Amygdala (tissue), 56 donors: Measurements from ENCODE around the gene SORL1-AS1.
A peak's percentile ranks its signal among the peaks of the same experiment; 100 is the strongest.

Source experiments
- DNase-seq, 56 donors: peaks; one replicate each; lab custom pipeline; 2025; lab: John Stamatoyannopoulos, UW

Gene SORL1-AS1

DNA sequence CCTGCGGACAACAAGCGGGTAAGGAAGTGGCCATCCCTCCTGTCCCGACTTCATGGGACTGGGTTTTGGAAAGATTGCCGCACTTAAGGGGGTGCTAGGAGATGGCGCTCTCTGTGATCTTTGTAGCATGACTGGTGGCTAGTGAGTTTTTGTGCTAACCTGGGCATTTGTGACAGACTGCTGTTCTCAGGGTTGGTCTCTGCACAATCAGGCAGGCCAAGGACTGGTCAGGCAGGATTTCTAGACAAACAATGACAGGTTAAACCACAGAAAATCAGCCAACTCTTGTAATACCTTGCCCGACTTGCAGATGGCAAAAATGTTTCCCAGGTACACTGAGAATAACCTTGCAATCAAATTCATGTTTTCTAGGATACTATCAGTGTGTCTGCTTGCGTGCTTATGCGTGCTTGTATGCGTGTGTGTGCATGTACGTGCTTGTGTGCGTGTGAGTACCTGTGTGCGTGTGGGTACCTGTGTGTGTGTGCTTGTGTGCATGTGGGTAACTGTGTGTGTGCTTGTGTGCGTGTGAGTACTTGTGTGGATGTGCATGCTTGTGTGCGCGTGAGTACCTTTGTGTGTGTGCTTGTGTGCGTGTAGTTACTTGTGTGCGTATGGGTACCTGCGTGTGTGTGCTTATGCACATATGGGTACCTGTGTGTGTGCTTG, 25.6 kb upstream of the SORL1-AS1 start:
- no peak for DNase-seq

DNA sequence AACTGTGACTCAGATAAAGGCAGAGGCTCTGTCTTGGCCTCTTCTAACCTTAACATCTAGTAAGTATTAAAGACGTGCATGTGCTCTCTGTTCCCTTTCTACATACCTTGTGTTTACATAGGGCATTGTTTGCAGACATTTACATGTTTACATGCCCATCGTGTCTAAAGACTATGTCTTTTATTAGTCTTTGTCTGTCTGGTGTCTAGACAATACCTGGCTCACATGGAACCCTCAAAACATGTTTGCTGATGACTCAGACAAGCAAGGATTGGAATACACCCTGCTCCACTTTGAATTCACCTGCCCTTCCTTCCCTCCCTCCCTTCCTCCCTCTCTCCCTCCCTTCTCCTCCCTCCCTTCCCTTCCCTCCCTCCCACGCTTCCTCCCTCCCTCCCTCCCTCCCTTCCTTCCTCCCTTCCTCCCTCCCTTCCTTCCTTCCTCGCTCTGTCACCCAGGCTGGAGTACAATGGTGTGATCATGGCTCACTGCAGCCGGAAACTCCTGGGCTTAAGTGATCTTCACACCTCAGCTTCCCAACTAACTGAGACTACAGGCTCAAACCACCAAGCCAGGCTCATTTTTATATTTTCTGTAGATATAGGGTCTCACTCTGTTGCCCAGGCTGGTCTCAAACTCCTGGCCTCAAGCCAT, 23.7 kb upstream of the SORL1-AS1 start:
- no peak for DNase-seq

DNA sequence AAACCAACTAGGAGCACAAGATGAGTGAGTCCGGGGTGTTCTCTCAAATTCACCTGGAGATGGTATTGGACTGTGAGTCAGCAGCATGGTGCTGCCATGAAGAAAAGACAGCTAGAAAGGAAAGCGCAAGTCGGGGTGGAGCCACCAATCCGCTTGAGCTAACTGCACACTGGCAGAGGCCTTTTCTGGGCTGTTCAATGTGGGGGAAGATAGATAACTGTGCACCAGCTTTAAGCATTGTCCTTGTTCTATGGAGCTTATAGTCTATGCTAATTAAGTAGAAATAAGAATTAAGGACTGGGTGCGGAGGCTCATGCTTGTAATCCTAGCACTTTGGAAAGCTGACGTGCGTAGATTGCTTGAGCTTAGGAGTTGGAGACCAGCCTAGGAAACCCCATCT, 21.9 kb upstream of the SORL1-AS1 start:
- DNase-seq, result no peak

DNA sequence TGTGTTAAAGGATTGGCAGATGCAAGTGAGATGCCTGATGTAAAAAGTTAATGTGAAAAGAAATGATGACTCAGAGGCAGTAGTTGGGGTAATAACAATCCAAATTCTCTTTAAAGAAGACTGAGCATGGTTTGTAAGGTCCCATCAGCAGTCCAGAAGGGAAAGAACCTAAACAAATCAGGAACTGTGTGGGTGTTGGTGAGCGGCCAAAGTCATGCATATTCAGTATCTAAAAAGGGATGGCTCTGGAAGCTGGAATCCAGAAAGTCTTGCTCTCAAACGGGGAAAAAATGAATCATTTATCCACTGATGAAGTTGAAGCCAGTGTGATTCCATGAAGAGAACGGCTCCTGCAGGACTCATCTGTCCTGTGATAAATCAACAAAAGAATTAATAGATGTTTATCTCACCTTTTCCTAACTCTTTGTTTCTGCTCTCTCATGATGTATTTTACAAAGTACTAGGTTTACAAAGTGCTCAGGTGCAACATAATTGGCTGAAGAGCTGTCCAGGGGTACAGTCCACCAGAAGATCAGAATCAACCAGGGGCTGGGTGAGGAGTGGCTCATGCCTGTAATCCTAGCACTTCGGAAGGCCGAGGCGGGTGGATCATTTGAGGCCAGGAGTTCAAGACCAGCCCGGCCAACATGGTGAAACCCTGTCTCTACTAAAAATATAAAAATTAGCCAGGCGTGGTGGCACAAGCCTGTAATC, 20.5 kb upstream of the SORL1-AS1 start:
- DNase-seq, result peak in 19 of 56 donors; percentile 15 to 57 (median 37)

DNA sequence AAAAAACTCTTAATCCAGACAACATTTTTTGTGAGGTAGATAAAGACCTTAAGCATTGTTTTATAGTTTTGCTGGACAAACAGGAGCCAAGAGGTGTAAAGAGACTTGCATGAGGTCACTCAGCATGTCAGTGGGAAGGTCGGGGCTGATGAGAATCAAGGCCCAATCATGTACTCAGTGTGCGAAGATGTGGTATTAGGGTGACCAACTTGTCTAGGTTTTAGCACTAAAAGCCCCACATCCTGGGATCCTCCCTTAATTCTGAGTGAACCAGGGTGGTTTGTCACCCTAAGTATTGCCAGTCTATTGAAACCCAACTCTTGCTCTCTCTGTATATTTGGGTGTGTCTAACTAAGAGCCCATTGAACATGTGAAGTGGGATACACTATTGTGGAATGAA, 19.5 kb upstream of the SORL1-AS1 start:
- no peak for DNase-seq

DNA sequence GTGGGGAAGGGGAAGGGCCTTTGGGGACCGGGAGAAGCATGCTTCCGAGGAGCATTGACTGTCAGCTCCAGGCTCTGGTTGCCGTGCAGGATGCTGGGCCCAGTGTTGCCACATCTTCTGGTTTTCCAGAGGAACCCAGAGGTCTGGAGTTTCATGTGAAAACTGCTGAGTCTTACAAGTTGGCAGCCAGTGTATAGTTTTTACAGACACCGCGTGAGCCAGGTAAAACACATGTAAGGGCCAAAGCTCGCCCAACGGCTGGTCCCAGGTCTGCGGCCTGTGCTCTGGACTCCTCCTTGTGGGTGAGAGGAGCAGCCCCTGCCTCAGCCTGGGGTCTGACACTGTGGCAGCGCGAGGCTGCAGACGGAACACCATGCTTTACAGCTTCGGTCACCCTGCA, 18.4 kb upstream of the SORL1-AS1 start:
- no peak for DNase-seq

DNA sequence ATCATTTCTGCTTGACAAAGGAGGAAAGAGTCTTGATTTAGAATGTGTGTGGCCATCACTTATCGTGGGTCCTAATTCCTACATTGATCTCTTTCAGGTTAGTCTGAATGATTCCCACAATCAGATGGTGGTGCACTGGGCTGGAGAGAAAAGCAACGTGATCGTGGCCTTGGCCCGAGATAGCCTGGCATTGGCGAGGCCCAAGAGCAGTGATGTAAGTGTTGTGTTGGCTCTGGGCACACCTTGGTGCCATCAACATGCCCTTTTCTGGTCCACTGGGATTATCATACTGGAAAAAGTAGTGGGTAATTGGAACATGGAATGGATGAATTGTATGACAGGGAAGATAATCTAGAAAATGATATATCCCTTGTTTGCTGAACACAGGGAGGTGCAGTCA, 17.1 kb upstream of the SORL1-AS1 start:
- DNase-seq, result no peak

DNA sequence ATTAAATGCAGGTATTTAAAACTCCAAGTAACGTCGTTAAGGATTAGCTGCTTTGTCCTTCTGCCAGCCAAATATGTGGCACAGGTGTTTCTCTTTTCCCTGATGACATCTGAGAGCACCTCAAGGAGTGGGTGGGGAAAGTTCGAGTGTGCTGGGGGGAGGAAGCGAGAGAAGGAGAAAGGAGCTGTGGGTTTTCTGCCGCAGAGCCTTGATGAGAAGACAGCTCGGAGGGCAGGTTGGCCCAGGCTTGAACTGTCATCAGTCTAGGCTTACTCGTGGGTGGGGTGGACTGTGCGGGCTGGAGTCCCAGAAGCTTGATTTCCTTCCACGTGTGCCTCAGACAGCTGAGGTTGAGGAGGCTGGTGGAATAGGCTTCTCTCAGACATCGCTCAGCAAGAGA, 15.2 kb upstream of the SORL1-AS1 start:
- DNase-seq, result peak in 2 of 56 donors; percentile 29 to 38

DNA sequence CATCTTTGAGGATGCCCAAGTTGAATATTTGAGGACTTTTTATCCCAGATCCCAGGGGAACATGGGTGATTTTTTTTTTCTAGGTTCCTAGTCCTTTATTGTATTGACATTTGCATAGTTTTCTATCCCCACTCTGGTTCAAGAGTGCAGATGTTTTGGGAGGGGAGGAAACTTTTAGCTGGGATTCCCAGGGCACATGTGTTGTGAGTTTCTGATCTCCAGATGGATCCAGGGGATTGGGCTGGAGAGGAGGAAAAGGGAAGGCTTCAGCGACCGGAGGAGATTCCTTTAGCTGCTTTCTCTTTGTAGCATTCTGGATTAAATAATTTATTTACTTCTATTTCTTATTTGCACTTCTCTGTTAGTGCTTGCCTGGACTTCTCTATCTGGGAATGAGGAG, 14.7 kb upstream of the SORL1-AS1 start:
- no peak for DNase-seq

DNA sequence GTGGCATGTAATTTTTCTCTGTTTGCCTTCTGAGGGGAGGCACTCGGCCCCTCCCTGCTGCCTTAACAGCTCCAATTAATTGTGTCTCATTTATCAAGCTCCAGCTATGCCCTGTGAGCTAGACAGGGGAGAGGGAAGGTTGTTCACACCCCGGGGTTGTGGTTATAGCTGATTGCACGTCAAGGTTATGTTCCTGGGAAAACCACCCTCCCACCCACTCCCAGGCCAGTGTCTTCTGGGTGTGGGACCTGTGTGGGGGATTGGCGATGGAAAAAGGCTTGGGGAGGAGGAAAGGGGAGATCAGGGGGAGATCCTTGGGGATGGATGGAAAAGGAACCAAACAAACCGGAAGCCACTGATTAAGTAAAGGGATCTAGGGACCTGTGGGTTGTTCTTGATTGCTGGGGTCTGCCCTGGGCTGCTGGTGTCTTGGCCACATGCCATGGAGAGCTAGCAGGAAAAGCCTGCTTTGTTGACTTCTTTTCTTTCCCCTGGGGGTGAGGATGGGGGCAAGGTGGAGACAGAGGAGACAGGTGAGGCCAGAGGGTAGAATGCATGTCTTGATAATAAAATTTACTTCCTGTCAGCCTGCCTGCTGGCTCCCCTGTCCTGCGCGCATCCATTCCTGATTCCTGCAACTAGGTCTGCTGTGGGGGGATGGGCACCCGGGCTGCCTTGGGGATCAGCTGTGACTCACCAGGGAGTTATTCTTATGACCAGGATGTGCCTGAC, 13.5 kb upstream of the SORL1-AS1 start:
- DNase-seq, result peak in 48 of 56 donors; percentile 10 to 85 (median 61)

DNA sequence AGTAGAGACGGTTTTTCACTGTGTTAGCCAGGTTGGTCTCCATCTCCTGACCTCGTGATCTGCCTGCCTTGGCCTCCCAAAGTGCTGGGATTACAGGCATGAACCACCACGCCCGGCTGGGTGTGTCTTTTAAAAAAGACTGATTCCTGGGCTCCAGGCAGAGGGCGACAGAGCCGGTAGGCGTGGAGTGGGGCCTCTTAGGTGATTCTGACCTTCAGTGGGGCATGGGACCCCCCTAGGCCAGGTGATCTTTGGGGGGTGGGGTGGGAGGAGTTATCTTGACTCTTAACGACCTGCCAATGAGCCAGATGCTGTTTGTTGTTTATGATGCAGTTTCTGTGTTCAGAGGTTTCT, 12.9 kb upstream of the SORL1-AS1 start:
- no peak for DNase-seq

DNA sequence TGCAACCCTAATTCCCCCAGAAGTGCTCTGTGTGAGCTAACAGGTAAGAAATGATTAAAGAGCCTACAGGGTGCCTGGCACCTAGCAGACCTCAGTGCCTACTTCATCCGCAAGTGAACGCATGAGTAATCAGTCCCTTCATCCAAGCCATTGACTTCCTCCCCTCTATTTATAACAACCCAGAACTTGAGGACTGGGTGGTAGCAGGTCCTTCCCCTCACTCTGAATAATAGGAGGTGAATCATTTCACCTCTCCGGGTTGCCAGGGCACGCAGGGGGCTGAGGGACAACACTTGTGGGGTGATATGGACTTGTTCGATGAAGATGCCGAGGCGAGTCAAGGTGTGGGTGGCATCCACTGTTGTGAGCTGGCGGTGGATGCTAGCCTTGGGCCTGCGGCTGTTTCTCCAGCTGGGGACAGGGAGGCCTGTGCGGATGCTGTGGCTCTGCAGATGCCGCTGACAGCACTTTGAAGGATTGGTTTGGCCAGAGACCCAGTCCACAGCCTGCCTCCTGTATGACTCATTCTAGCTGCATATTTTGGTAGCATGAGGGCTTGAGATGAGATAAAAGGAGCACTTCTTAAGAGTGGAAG, 11.7 kb upstream of the SORL1-AS1 start:
- DNase-seq, result peak in 24 of 56 donors; percentile 13 to 59 (median 32)

DNA sequence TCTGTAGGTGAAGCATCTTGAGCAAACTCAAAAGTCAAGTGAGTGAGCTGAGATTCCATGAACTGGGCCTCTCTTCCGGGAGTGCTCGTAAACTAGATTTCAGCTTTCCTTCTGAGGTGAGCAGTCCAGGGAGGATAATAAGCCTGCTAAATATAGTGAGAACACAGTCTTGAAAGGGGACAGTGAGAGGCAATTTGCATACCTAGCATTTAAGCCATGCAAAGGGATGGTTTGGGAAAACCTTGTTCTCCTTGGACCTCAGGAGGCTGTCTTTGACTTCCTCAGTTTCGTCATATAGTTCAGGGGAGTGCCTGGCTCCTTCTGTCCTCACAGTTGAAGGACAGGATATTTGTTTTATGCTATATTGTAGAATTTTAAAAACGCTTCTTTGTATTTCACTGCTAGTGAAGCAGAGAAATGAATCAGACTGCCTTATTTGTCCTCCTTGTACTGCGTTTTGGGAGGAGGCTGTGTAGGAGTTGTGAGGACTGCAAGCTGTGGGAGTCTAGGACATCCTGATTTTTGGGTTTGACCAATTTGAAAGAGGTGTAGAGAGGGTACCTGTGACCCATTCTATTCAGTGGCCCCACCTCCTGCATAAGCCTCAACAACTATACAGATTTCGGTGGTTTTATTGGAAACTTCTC, 11.0 kb upstream of the SORL1-AS1 start:
- no peak for DNase-seq

DNA sequence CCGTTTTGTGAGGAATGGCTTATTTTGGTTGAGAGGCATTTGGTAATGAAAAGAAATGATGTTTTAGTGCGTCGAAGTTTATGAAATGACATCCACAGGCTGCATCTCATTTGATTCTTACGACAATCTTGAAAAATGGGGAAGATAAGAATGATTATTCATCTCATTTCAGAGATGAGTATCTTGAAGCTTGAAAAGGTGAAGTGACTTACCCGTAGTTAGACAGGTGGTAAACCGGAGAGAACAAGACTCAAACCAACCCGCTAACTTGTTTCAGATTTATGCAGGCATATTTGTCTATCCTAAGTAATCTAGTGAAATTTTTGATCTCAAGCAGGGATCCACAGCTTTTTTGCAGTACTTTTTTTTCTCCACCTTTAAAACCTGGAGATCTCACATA, 9.1 kb upstream of the SORL1-AS1 start:
- no peak for DNase-seq

DNA sequence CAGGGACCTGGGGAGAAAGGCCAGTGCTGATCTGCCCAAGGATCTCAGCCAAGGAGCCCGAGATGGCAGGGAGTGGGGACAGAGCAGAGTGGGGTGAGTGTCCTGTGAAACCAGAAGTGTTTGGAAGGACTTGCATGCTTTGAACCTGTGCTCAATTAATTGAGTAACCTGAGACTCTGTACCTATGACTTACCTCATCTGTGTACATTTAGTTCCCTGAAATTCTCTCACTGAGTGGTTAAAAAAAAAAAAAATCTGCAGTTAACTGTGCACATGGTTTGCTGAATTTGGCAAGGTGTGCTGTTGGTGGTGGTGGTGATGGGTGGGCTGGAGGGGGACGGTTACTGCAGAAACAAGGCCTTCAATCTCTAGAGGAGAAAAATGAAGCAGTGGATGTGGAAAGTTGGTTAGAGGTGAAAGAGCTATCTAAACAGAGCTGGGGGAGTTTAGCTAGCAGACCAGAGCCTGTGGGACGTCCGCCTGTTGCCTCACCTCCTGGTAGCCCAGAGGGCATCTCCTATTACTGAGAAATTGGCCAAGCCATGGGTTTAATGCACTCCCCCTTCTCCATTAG, 8.3 kb upstream of the SORL1-AS1 start:
- DNase-seq, result no peak

DNA sequence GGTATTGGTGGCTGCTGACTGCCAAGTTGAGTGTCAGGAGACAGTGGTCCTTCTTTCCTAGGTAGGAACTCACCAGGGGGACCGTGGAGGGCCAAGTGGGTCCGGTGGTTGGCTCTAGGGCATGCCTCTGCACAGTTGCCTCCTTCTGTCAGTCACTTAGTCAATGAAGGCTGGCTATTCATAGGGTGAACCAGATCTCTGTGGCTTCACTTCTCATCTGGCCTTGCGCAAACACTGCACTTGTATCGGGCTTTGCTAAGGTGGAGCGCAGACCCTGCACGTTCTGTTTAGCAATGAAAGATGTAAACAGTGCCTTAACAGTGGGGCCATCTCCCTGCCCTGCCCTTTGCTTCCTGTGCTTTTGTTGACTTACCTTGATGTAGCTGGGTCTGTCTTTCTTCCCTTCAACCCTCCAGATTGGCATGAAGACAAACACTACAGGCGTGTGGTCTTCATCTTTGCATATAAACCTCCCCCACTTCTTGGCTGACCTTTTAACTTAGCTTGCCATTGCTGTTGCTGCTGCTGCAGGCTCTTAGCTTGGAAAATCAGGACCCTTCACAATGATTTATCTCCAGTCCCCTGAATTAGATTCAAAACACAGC, 6.7 kb upstream of the SORL1-AS1 start:
- DNase-seq, result no peak

DNA sequence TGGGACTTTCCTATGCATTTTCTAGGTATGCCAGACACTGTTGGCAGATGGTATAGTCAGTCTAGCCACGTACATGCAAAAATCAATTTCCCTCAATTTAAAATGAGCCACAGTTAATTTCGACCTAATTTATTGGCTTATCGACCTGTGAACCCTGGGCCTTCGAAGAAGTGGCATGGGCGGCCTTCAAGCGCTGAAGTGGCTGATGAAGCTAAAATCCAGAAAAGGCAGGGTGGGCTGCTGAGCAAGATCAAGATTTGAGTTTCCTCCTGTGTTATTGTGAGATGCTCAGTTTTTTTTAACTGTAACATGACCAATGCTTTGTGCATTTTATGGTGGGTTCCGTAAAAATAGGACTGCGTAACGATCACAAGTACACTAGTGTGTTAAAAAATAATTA, 5.8 kb upstream of the SORL1-AS1 start:
- no peak for DNase-seq

DNA sequence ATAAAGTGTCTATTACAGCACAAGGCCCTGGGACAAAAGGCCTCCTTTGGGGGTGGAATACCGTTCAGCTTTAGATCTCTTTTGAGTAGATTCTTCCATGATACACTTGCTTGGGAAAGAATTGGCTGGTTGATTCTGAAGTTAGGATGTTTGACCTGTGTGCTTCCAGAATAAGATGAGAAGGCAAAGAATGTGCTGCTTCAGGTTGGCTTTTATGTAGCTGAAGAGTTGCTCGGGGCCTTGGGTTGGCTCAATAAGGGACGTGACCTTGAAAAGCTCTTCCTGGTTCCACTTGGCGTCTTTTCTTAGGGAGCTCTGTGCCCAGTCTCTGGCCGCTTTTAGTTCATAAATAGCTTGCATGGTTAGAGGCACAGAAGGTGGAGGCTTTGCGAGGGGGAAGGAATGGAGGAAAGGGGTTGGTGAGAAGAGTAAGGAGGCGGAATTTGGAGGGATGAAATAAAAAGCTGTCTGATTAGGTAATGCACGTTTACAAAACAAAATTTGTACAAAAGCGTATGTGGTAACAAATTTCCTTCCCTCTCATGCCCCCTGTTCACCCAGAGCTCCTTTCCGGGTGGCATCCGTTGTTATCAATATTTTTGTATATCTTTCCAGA, 4.2 kb upstream of the SORL1-AS1 start:
- DNase-seq, result no peak

DNA sequence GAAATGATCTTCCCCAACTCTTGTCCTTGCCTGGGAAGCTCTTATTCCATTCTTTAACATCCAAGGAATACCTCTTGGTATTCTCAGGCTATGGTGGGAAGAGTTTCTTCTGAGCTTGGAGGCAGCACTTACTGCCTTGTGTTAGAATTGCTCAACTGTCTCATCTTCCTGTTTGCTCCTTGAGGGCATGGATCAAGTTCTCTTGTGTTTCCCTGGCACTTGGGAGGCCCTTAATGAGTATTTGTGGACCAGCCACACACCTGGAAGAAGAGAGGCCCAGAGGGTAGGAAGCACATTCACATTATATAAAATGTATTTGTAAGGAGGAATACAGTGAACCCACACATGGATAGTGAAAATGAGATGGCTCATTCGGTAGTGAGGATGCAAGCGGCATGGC, 3.4 kb upstream of the SORL1-AS1 start:
- no peak for DNase-seq
